ENCODE data around the gene SPEM3.

The SPEM3 gene

GRCh38 chr17:7440834-7441195, 12.2 kb downstream of the SPEM3 start:
- H3K4me3 ChIP-seq (ENCODE audit: insufficient read depth, low read depth, low read length, poor library complexity, severe bottlenecking): no peak overlapping the region
- no peak for DNase-seq
- H3K9me3 ChIP-seq (ENCODE audit: control insufficient read depth, low read length): no peaks in the 10 kb centered on the region
- no peaks in the 10 kb centered on the region for H3K36me3 ChIP-seq (ENCODE audit: control insufficient read depth, insufficient read depth, low read length)
- H3K4me1 ChIP-seq (ENCODE audit: control insufficient read depth, insufficient read depth, low read length, poor library complexity, severe bottlenecking): peaks cover 55% of the 10 kb centered on the region
- H3K27me3 ChIP-seq (replicated peaks; ENCODE audit: control insufficient read depth, insufficient read depth, low read length, poor library complexity, severe bottlenecking): peaks cover 39% of the 10 kb centered on the region
- no peak overlapping the region for H3K27ac ChIP-seq (ENCODE audit: insufficient read depth, low read length, poor library complexity, severe bottlenecking)

- peaks cover 44% of the 10 kb centered on the region for H3K27me3 ChIP-seq (replicated peaks; ENCODE audit: control insufficient read depth, insufficient read depth, low read length, poor library complexity, severe bottlenecking)
- no peak for DNase-seq
- H3K36me3 ChIP-seq (ENCODE audit: control insufficient read depth, insufficient read depth, low read length): no peaks in the 10 kb centered on the region
- H3K9me3 ChIP-seq (ENCODE audit: control insufficient read depth, low read length): no peaks in the 10 kb centered on the region
- no peak overlapping the region for H3K4me3 ChIP-seq (ENCODE audit: insufficient read depth, low read depth, low read length, poor library complexity, severe bottlenecking)
- H3K4me1 ChIP-seq (ENCODE audit: control insufficient read depth, insufficient read depth, low read length, poor library complexity, severe bottlenecking): peaks cover 55% of the 10 kb centered on the region
- no peak overlapping the region for H3K27ac ChIP-seq (ENCODE audit: insufficient read depth, low read length, poor library complexity, severe bottlenecking)
These were observed 12.6 kb downstream of the SPEM3 start for GRCh38 chr17:7441266-7441665.

- Histone ChIP-seq H3K27me3 (replicated peaks; ENCODE audit: control insufficient read depth, insufficient read depth, low read length, poor library complexity, severe bottlenecking) (peaks cover 53% of the 10 kb centered on the region), H3K4me1 (ENCODE audit: control insufficient read depth, insufficient read depth, low read length, poor library complexity, severe bottlenecking) (peaks cover 54% of the 10 kb centered on the region), H3K27ac (ENCODE audit: insufficient read depth, low read length, poor library complexity, severe bottlenecking) (no peak overlapping the region), H3K9me3 (ENCODE audit: control insufficient read depth, low read length) (no peaks in the 10 kb centered on the region), H3K36me3 (ENCODE audit: control insufficient read depth, insufficient read depth, low read length) (no peaks in the 10 kb centered on the region), H3K4me3 (ENCODE audit: insufficient read depth, low read depth, low read length, poor library complexity, severe bottlenecking) (no peak overlapping the region)
- no peak for DNase-seq
These were observed 13.5 kb downstream of the SPEM3 start for GRCh38 chr17:7442142-7442541.

GRCh38 chr17:7443499-7444485, 15.1 kb downstream of the SPEM3 start:
- H3K27ac ChIP-seq (ENCODE audit: insufficient read depth, low read length, poor library complexity, severe bottlenecking): no peak overlapping the region
- no peaks in the 10 kb centered on the region for H3K9me3 ChIP-seq (ENCODE audit: control insufficient read depth, low read length)
- H3K4me3 ChIP-seq (ENCODE audit: insufficient read depth, low read depth, low read length, poor library complexity, severe bottlenecking): no peak overlapping the region
- DNase-seq: no peak
- peaks cover 37% of the 10 kb centered on the region for H3K4me1 ChIP-seq (ENCODE audit: control insufficient read depth, insufficient read depth, low read length, poor library complexity, severe bottlenecking)
- H3K27me3 ChIP-seq (replicated peaks; ENCODE audit: control insufficient read depth, insufficient read depth, low read length, poor library complexity, severe bottlenecking): peaks cover 51% of the 10 kb centered on the region
- no peaks in the 10 kb centered on the region for H3K36me3 ChIP-seq (ENCODE audit: control insufficient read depth, insufficient read depth, low read length)

- H3K4me3 ChIP-seq (ENCODE audit: insufficient read depth, low read depth, low read length, poor library complexity, severe bottlenecking): peak within 1 kb of the TSS; percentile 32
- no peaks in the 10 kb centered on the region for H3K36me3 ChIP-seq (ENCODE audit: control insufficient read depth, insufficient read depth, low read length)
- no peaks in the 10 kb centered on the region for H3K9me3 ChIP-seq (ENCODE audit: control insufficient read depth, low read length)
- no peak within 1 kb of the TSS for H3K27ac ChIP-seq (ENCODE audit: insufficient read depth, low read length, poor library complexity, severe bottlenecking)
- peaks cover 39% of the 10 kb centered on the region for H3K27me3 ChIP-seq (replicated peaks; ENCODE audit: control insufficient read depth, insufficient read depth, low read length, poor library complexity, severe bottlenecking)
- peaks cover 29% of the 10 kb centered on the region for H3K4me1 ChIP-seq (ENCODE audit: control insufficient read depth, insufficient read depth, low read length, poor library complexity, severe bottlenecking)
- DNase-seq: no peak
These were observed 16.3 kb downstream of the SPEM3 start, which contains the start of gene CHRNB1 for GRCh38 chr17:7444682-7445618. Gene CHRNB1 (plus strand): TSS chr17:7445061. CDS start chr17:7445128, 67 bp downstream.

- H3K4me3 ChIP-seq (ENCODE audit: insufficient read depth, low read depth, low read length, poor library complexity, severe bottlenecking): peak overlapping the region; percentile 32
- H3K36me3 ChIP-seq (ENCODE audit: control insufficient read depth, insufficient read depth, low read length): no peaks in the 10 kb centered on the region
- peaks cover 23% of the 10 kb centered on the region for H3K4me1 ChIP-seq (ENCODE audit: control insufficient read depth, insufficient read depth, low read length, poor library complexity, severe bottlenecking)
- no peaks in the 10 kb centered on the region for H3K9me3 ChIP-seq (ENCODE audit: control insufficient read depth, low read length)
- H3K27ac ChIP-seq (ENCODE audit: insufficient read depth, low read length, poor library complexity, severe bottlenecking): no peak overlapping the region
- peaks cover 33% of the 10 kb centered on the region for H3K27me3 ChIP-seq (replicated peaks; ENCODE audit: control insufficient read depth, insufficient read depth, low read length, poor library complexity, severe bottlenecking)
- DNase-seq: no peak
These were observed 16.9 kb downstream of the SPEM3 start for GRCh38 chr17:7445619-7445968.

- Histone ChIP-seq H3K27me3 (replicated peaks; ENCODE audit: control insufficient read depth, insufficient read depth, low read length, poor library complexity, severe bottlenecking) (peaks cover 25% of the 10 kb centered on the region), H3K9me3 (ENCODE audit: control insufficient read depth, low read length) (no peaks in the 10 kb centered on the region), H3K4me3 (ENCODE audit: insufficient read depth, low read depth, low read length, poor library complexity, severe bottlenecking) (no peak overlapping the region), H3K4me1 (ENCODE audit: control insufficient read depth, insufficient read depth, low read length, poor library complexity, severe bottlenecking) (peaks cover 18% of the 10 kb centered on the region), H3K36me3 (ENCODE audit: control insufficient read depth, insufficient read depth, low read length) (no peaks in the 10 kb centered on the region), H3K27ac (ENCODE audit: insufficient read depth, low read length, poor library complexity, severe bottlenecking) (no peak overlapping the region)
- DNase-seq: no peak
These were observed 19.8 kb downstream of the SPEM3 start for GRCh38 chr17:7448461-7448860.

- Histone ChIP-seq H3K27me3 (replicated peaks; ENCODE audit: control insufficient read depth, insufficient read depth, low read length, poor library complexity, severe bottlenecking) (no peaks in the 10 kb centered on the region), H3K36me3 (ENCODE audit: control insufficient read depth, insufficient read depth, low read length) (peaks cover 16% of the 10 kb centered on the region), H3K4me3 (ENCODE audit: insufficient read depth, low read depth, low read length, poor library complexity, severe bottlenecking) (no peak overlapping the region), H3K4me1 (ENCODE audit: control insufficient read depth, insufficient read depth, low read length, poor library complexity, severe bottlenecking) (peaks cover 10% of the 10 kb centered on the region), H3K9me3 (ENCODE audit: control insufficient read depth, low read length) (no peaks in the 10 kb centered on the region), H3K27ac (ENCODE audit: insufficient read depth, low read length, poor library complexity, severe bottlenecking) (no peak overlapping the region)
- DNase-seq: no peak
These were observed 31.4 kb downstream of the SPEM3 start for GRCh38 chr17:7459961-7460545.

GRCh38 chr17:7460850-7461660, 32.4 kb downstream of the SPEM3 start:
- Histone ChIP-seq H3K4me1 (ENCODE audit: control insufficient read depth, insufficient read depth, low read length, poor library complexity, severe bottlenecking) (peaks cover 7% of the 10 kb centered on the region), H3K27me3 (replicated peaks; ENCODE audit: control insufficient read depth, insufficient read depth, low read length, poor library complexity, severe bottlenecking) (no peaks in the 10 kb centered on the region), H3K4me3 (ENCODE audit: insufficient read depth, low read depth, low read length, poor library complexity, severe bottlenecking) (no peak overlapping the region), H3K36me3 (ENCODE audit: control insufficient read depth, insufficient read depth, low read length) (peaks cover 25% of the 10 kb centered on the region), H3K27ac (ENCODE audit: insufficient read depth, low read length, poor library complexity, severe bottlenecking) (no peak overlapping the region), H3K9me3 (ENCODE audit: control insufficient read depth, low read length) (no peaks in the 10 kb centered on the region)
- no peak for DNase-seq

Data from effector memory CD4-positive, alpha-beta T cell (primary cell).